NCI-H748 treated with DMSO at 0.1 percent for 48 hours (cell line): ENCODE results near the gene ALKBH6.
A peak's percentile ranks its signal among the peaks of the same experiment; 100 is the strongest.
"Not testable (repeated sequence)": the region's sequence is repeated elsewhere in the genome, so short reads cannot be mapped to it uniquely, and the experiment has no call there.

Experiments
- DNase-seq: peaks from one replicate; lab custom pipeline; 2025; lab: John Stamatoyannopoulos, UW

The ALKBH6 gene

GRCh38 chr19:35992907-35993765, 20.9 kb downstream of the ALKBH6 start:
- DNase-seq = no peak

GRCh38 chr19:35991731-35992450, 22.1 kb downstream of the ALKBH6 start:
- no peak for DNase-seq

- DNase-seq = no peak
Observed at GRCh38 chr19:35990771-35991730, 23.0 kb downstream of the ALKBH6 start.

GRCh38 chr19:35990156-35990555, 23.9 kb downstream of the ALKBH6 start:
- no peak for DNase-seq

DNA sequence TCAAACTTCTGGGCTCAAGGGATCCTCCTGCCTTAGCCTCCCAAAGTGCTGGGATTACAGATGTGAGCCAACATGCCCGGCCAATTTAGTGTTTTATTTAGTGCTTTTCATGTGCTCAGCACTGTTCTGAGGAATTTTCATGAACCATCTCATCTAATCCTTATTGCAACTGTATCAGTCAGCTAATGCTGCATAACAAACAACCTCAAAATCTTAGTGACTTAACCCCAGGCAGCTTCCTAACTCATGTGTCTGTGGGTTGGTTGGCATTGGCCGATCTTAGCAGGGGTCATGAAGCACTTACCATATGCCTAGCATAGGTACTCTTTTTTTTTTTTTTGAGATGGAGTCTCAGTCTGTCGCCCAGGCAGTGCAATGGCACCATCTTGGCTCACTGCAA, 25.2 kb downstream of the ALKBH6 start:
- DNase-seq = no peak

- no peak for DNase-seq
Observed at GRCh38 chr19:35987571-35987896, 26.5 kb downstream of the ALKBH6 start.

- peak; percentile 64 for DNase-seq
Observed at GRCh38 chr19:35986664-35987570, 27.1 kb downstream of the ALKBH6 start.

- no peak for DNase-seq
Observed at GRCh38 chr19:35986111-35986510, 27.9 kb downstream of the ALKBH6 start.

DNA sequence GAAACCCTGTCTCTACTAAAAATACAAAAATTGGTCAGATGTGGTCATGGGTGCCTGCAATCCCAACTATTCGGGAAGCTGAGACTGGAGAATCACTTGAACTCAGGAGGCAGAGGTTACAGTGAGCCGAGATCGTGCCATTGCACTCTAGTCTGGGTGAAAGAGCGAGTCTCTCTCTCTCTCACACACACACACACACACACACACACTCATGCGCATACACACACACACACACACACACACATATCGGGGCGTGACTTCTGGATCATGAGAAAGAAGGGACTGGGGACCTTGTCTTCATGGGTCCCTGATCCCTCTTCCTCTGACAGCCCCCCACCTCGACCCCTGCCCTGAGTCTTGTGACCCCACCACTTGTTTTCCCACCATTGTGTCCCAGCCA, 30.8 kb downstream of the ALKBH6 start:
- no peak for DNase-seq

DNA sequence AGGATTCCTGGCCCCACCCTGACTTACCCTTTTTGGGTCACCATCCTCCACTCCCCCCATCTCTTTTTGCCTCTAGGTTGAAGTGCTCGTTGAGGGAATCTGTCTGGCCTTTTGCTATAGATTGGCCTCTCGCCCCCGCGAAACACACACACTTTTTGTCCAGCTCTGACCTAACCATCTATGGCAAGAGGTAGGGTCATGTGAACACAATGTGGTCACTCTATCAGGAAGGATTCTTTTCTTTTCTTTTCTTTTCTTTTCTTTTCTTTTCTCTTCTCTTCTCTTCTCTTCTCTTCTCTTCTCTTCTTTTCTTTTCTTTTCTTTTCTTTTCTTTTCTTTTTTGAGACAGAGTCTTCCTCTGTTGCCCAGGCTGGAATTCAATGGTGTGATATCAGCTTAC, 33.0 kb downstream of the ALKBH6 start:
- not testable (repeated sequence) for DNase-seq

- no peak for DNase-seq
Observed at GRCh38 chr19:35978832-35979365, 35.1 kb downstream of the ALKBH6 start.

GRCh38 chr19:35978271-35978670, 35.7 kb downstream of the ALKBH6 start:
- DNase-seq = no peak

- no peak for DNase-seq
Observed at GRCh38 chr19:35977446-35978222, 36.4 kb downstream of the ALKBH6 start.

- DNase-seq = no peak
Observed at GRCh38 chr19:35975608-35976214, 38.3 kb downstream of the ALKBH6 start.

- DNase-seq = no peak
Observed at GRCh38 chr19:35973487-35973886, 40.5 kb downstream of the ALKBH6 start.

GRCh38 chr19:35966771-35967170, 47.2 kb downstream of the ALKBH6 start:
- DNase-seq = no peak

DNA sequence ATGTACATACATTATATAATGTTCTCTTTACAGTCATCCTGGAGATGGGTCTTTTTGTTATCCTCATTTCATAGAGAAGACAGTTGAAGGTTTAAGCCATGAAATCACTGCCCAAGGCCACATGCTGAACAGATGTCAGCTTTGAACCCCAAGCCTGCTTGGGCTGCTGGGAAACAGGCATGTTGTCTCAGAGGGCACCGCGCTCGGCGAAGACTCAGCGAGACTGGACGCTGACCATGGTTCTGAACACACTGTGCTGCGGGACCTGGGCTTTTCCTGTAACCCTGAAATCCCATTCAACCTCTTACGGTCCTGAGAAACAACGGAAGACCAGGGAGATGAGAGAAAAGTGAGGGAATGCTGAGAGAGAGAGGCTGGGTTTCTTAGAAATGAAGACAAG, 50.5 kb downstream of the ALKBH6 start:
- DNase-seq = no peak

DNA sequence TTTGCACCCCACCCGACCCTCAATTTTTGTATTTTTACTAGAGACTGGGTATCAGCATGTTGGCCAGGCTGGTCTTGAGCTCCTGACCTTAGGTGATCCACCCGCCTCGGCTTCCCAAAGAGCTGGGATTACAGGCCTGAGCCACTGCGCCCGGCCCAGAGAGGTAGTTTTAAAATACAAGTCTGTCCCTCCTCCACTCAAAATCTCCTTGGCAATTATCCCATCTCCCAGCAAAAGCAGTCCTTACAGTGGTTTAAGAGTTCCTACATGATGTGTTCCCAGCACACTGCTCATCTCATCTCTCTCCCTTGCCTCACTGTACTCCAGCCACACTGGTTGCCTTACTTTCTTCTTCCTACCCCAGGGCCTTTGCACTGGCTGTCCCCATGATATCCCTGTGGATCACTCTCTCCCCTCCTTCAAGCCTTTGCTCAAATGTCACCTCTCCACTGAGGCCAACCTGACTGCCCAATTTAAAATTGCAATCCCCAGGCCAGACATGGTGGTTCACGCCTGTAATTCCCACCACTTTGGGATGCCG, 53.5 kb downstream of the ALKBH6 start:
- no peak for DNase-seq

DNA sequence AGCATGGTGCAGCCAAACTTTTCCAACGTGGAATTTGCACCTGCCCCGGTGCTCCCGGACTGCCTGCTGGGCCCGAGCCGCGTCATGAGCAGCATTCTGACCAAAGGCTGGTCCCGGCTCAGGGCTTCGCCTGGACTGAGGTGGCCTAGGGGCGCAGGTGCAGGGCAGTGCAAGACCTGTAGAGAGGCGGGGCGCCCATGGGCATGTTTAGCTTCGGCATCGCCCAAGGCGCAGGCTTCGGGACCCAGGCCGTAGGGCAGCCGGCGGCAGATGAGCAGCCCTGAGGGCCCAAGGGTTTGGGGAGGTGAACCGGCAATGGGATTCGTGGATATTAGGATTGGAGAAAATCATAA, 54.1 kb downstream of the ALKBH6 start:
- no peak for DNase-seq
